ENCODE data around the gene TSPAN1. TPM values are rescaled to one million over a fixed set of nuclear protein-coding genes. Genes with fewer than 3 reads are reported as not detected.

TSPAN1 gene
- total RNA-seq, 2 donors from 2014 or later = 1,021 to 1,136 TPM

DNA sequence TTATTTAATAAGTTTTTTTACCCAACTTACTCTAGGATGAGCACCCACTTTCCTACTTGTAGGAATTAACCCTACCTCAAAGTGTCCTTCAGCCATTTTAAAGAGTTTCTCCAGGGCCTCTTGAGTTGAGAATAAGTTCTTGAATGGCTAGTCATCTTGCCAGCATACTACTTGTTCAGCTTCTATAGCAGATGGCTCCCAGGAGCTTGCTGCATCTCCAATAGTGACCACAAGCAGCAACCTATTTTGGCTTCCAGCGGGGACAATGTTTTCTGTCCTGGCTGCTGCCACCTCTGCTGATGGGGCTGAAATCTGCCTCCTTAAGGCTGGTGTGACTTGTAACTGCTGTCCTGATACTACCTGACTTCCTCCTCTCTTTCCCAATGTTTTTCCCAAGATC is 21.7 kb upstream of the TSPAN1 start:
- no peaks in the 10 kb centered on the region for H3K4me1 ChIP-seq

GRCh38 chr1:46153732-46154131 is 21.2 kb upstream of the TSPAN1 start:
- H3K36me3 ChIP-seq = no peaks in the 10 kb centered on the region
- intact Hi-C loops (cut with DNase I) = no loop called here
- H3K4me1 ChIP-seq = no peaks in the 10 kb centered on the region
- no peaks in the 10 kb centered on the region for H3K9me3 ChIP-seq
- no peak overlapping the region for H3K9ac ChIP-seq (ENCODE audit: low read depth in 2 of 2, low read length in 2 of 2)
- H3K27me3 ChIP-seq = no peaks in the 10 kb centered on the region
- no peak for DNase-seq
- H3K27ac ChIP-seq = no peak overlapping the region
- H3K4me3 ChIP-seq = no peak overlapping the region
- no peak for TF ChIP-seq CTCF (IDR thresholded peaks at IDR 0.05)

More for the DNA sequence above, 21.7 kb upstream of the TSPAN1 start:
- no peak overlapping the region for H3K9ac ChIP-seq (ENCODE audit: low read depth in 2 of 2, low read length in 2 of 2)
- intact Hi-C loops (cut with DNase I) = no loop called here
- no peaks in the 10 kb centered on the region for H3K9me3 ChIP-seq
- H3K27me3 ChIP-seq = no peaks in the 10 kb centered on the region
- H3K27ac ChIP-seq = no peak overlapping the region
- no peak for TF ChIP-seq CTCF (IDR thresholded peaks at IDR 0.05)
- H3K36me3 ChIP-seq = no peaks in the 10 kb centered on the region
- H3K4me3 ChIP-seq = no peak overlapping the region
- no peak for DNase-seq

DNA sequence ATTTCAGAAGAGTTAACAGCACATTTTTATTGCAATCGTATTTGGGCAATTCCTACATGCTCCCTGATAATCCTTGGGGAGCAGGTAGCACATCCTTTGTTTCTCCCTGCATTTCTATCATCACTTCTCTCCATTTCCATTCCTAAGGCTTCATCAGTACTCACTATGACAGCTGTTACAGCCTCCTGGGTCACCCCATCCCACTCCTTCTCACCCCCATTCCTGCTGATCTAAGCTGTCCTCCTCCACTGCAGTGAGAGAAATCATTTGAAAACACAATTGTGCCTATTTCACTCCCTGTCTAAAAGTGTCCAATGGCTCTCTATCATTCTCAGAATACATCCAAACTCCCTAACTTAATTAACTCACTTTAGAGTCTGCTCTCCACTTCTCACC is 17.0 kb upstream of the TSPAN1 start:
- no peaks in the 10 kb centered on the region for H3K4me1 ChIP-seq
- no peak for DNase-seq
- no peaks in the 10 kb centered on the region for H3K9me3 ChIP-seq
- H3K27ac ChIP-seq = no peak overlapping the region
- no peak overlapping the region for H3K9ac ChIP-seq (ENCODE audit: low read depth in 2 of 2, low read length in 2 of 2)
- intact Hi-C loops (cut with DNase I) = no loop called here
- no peak for TF ChIP-seq CTCF (IDR thresholded peaks at IDR 0.05)
- no peak overlapping the region for H3K4me3 ChIP-seq
- no peaks in the 10 kb centered on the region for H3K27me3 ChIP-seq
- no peaks in the 10 kb centered on the region for H3K36me3 ChIP-seq

GRCh38 chr1:46158312-46159281 is 16.3 kb upstream of the TSPAN1 start:
- Histone ChIP-seq H3K9me3 (no peaks in the 10 kb centered on the region), H3K9ac (ENCODE audit: low read depth in 2 of 2, low read length in 2 of 2) (no peak overlapping the region), H3K4me1 (no peaks in the 10 kb centered on the region), H3K27me3 (no peaks in the 10 kb centered on the region), H3K36me3 (no peaks in the 10 kb centered on the region), H3K4me3 (no peak overlapping the region), H3K27ac (no peak overlapping the region)
- intact Hi-C loops (cut with DNase I) = no loop called here
- DNase-seq = no peak
- TF ChIP-seq CTCF (IDR thresholded peaks at IDR 0.05) = no peak

- Histone ChIP-seq H3K4me1 (no peaks in the 10 kb centered on the region), H3K4me3 (no peak overlapping the region), H3K36me3 (no peaks in the 10 kb centered on the region), H3K9me3 (no peaks in the 10 kb centered on the region), H3K27ac (no peak overlapping the region), H3K27me3 (no peaks in the 10 kb centered on the region), H3K9ac (ENCODE audit: low read depth in 2 of 2, low read length in 2 of 2) (no peak overlapping the region)
- TF ChIP-seq CTCF (IDR thresholded peaks at IDR 0.05) = no peak
- intact Hi-C loops (cut with DNase I) = no loop called here
- no peak for DNase-seq
Observed at GRCh38 chr1:46159516-46159915, 15.4 kb upstream of the TSPAN1 start.
